GM18526 (cell line): ENCODE data around the gene AKAP13.

Experiments used
- POLR2A ChIP-seq: IDR thresholded peaks from 3 replicates; pipeline ENCODE4 v1.6.1; 2011; ENCODE audit not compliant: insufficient read length; ENCODE audit errors: extremely low read depth

The AKAP13 gene

DNA sequence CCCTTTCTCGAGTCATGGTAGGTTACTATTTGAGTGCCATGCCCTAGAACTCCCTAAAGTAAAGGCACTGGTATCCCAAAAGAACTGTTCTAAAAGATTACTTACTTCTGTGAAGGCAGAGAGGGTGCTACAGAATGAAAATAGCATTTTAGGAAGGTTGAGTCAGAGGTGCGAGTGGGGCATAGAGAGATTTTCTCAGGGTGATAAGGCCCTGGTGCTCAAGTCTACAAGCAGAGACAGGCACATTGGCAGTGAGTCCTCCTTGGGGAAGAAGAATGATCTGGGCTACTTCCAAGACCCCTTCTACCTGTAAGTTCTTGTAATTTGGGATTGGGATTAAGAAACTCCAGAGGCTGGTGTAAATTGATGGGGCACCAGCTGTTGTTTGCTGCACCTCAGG lies 96.7 kb downstream of the AKAP13 start:
- TF ChIP-seq POLR2A, result no peak

DNA sequence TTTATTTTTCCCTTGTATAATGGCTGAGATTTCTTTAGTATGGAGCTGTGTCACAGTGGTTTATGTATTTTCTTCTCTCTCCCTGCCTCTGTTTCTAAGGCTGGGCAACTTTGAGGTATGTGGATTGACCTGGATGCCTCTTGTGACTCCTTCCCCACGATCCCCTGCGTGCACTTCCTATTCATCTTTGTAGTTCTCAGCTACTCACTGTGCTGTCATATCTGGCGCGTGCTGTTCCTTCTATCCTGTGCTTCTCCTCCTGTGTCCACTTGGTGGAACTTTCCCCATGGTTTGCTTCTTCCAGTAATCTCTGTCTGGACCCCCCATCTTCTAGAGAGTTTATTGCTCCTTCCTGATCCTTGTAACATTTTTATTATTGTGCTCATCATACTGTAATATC lies 97.3 kb downstream of the AKAP13 start:
- no peak for TF ChIP-seq POLR2A

DNA sequence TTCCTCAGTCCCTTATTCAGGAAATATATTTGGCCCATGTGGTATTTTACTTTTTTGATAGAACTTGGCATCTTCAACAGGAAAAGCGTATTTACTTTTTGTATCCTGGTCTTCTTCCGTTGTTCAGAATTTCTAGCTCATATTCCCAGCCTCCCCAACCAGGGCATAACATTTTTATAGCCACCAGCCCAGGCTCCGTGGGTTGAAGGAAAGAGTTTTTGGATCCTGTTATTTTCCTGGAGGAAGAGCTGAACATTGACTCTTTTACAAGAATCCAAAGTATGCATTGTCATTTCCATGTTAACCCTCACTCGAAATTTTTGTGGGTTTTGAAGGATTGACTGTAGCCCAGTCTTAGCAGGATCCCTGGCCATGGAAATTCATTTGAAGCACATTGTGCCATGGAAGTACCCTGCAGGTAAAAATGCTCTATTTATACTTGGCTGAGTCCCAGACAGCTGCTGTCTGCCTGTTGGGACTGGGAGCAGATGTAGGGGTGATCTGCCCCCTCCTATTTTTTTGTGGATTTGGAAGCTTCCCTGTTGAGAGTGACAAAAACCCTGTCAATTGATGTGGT lies 98.8 kb downstream of the AKAP13 start:
- TF ChIP-seq POLR2A, result no peak

DNA sequence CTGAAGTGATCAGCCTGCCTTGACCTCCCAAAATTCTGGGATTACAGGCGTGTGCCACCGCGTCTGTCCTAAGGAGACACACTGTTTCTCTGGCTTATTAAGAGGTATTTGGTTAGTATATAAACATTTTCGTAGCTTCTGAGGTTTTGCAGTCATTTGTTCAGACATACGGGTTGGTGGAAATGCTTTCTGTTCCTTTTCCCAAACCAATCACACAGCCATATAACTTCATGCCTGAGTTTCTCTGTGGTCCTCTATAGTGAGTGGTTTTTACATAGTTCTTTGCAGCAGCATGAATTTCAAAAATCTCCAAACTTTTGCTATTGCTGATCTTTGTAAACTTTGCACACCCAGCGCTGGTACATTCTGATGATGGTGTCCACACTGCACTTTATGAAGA lies 100.5 kb downstream of the AKAP13 start:
- no peak for TF ChIP-seq POLR2A

DNA sequence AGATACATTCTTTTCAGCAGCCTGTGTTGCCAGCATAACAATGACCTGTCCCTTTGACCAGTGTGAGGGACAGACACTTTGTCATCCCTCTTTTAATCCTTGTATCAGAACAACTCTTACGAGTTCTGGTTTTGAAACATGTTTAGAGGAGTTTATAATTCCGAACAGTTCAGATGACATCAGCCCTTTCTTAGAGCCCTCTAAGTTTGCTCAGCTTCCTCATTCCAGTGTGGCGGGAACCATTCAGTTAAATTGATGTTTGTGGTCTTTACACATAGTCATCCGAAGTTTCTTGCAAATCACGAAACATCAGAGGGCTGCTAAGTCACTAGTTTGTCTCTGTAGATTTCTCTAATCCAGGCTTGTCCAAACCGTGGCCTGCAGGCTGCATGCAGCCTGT lies 102.5 kb downstream of the AKAP13 start:
- TF ChIP-seq POLR2A, result no peak

DNA sequence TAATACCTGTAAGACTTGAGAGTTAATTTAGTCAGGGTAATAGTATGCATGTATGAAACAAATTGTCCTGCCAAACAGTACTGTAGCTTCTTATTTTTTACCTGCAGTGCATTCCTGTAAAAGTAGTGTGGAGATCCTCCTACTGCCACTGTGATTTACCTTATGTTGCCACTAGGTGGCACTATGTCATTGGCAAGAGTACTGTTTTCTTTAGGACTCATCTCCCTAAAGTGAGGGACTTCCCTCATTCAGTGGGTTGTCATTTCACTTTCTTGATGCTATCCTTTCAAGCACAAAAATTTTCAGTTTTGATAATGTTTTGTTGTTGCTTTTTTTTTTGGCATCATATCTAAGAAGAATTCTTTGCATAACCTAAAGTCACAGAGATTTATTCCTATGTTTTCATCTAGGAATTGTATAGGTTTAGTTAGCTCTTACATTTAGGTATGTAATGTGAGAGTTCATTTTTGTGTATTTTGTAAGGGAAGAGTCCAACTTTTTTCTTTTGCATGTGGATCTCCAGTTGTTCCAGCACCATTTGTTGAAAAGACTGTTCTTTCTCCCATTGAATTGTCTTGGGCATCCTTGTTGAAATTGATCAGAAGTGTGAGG lies 105.7 kb downstream of the AKAP13 start:
- TF ChIP-seq POLR2A, result no peak

DNA sequence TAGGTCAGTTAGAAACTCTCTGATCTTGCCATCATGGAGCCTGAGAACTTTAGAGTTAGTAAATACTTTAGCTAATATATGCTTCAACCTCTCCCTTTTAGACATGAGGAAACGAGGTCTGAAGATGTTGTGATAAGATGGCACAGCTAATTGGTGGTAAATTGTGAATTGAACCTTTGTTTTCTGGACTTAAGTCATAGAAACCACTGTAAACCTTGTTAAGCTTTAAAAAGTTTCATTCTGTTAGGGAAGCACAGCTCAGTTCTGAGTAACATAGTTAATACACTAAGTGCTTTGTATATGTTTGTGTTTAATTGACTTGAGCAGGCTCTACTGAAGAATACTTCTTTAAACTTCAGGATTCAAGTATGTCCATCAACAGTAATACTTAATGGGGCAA lies 108.6 kb downstream of the AKAP13 start:
- TF ChIP-seq POLR2A, result no peak

DNA sequence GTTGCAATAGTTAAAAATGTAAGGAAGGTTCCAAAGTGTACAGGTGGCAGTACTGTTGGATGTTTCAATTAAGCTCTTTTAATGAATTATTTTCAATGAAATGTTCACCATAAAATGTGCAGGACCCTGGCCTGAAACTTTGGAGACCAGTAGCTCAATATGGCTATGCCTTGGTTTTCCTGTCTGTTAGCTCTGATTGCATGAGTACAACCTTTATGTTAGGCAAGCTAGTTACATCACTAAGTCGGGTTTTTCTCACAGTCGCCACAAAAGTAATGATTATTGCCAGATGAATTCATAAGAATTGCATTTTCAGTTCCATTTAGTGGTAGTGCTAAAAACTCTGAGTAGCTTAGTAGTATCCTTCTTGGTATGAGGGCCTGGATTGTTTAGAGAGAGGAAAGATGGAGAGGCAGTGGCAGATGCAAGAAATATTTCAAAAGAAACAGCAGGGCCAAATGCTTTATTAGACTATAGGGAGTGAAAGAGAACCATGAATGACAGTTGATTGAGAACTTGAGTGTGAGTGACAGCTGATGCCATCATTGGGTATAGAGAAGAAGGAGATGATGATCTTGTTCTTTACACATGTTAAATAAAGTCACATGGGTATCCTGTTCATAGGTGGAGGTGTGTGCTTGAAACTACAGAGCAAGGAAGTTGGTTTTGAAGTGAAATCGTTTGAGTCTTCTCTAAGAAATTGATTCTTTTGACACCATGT lies 109.5 kb downstream of the AKAP13 start:
- no peak for TF ChIP-seq POLR2A

DNA sequence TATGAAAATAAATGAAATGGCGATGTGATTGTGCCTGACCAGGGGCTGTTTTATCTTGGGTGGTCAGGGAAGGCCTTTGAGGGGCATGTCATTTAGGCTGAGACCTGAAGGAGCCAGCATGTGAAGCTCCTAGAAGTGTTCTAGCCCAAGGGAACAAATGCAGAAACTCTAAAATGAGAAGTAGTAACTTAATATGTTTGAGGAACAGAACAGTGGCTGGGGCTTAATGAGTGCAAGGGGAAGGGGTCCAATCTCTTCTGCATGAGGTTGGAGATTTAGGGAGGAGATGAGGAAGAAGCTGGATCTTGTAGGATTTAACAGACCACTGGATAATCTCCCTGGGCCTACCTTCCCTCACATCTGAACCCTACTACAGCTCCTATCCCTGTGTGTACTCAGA lies 110.5 kb downstream of the AKAP13 start:
- no peak for TF ChIP-seq POLR2A

DNA sequence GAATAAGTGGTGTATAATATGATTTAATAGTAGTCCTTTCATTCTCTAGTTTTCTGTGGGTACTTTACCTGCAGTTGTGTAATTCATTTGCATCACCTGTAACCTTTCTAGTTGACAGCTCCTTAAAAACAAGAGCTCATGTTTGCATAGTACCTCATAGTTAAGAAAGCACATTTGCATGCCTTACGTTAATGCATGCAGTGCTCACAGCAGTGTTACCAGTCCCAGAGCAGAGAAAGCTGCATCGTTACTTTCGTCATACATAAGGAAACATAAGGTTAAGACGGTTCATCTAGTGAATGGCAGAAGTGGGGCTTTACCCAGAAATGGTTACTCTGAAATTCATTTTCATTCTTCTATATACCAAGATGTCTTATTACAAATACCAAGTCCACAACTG lies 111.3 kb downstream of the AKAP13 start:
- TF ChIP-seq POLR2A, result no peak

DNA sequence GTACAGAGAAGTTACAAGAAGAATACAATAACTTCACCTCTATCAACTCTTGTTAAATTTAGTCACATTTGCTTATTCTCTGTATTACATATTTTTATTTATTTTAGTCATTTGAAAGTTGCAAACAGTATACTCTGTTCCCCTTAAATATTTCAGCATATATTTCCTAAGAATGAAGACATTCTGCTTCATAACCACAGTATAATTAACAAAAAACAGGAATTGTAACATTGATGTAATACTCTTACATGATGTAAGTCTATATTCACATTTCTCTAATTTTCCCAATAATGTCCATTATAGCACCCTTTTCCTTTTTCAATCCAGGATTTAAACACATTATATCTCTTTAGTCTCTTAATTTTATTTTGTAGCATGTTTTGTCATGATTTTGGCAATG lies 112.0 kb downstream of the AKAP13 start:
- no peak for TF ChIP-seq POLR2A

DNA sequence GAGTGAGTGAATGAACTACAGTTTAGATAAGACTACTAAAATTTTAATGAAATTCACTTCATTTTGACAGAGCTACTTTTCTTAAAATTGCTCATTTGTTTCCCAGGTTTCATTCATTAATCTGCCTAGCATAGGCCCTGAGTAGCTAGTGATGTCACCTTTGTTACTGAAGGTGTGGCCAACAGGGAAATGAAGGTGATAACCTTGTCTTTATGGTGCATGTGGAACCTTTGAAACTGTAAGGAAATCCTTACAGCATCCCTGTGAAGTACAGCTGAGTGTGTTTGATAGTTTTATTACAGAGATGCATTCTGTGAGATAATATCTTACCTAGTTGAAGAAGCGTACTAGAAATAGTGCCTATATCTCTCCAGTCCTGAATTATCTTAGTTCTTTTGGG lies 112.9 kb downstream of the AKAP13 start:
- TF ChIP-seq POLR2A, result no peak

DNA sequence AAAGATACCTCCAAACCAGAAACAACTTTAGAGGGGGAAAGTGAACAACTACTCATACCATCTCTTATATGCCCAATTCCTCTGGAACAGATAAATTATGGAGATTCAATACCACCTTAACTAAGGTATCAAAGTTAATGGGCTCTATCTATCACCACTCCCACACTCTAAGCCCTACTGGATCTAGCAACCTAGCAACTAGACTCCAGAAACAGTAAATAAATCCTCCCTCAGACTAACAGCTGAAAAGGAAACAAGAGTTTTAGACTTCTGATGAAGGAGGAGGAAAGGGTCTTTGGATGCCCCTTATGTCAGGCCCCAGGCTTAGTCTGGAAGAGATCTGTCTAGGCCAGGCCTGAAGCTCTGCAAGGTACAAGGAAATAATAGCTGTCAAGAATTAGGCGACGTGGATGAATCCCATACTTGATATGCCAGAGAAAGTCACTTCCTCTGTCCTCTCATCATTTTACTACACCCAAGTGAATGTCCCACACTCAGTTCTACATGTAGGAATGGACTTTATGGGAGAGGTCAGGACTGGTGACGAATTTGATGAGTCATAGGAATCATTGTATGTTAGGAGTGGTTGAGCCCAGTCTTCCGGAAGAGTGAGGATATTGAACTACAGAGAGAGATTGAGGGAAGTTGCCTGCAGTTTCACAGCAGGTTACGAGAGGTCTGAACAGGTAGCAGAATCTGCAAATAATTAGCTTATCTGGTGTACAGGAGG lies 113.8 kb downstream of the AKAP13 start:
- no peak for TF ChIP-seq POLR2A

DNA sequence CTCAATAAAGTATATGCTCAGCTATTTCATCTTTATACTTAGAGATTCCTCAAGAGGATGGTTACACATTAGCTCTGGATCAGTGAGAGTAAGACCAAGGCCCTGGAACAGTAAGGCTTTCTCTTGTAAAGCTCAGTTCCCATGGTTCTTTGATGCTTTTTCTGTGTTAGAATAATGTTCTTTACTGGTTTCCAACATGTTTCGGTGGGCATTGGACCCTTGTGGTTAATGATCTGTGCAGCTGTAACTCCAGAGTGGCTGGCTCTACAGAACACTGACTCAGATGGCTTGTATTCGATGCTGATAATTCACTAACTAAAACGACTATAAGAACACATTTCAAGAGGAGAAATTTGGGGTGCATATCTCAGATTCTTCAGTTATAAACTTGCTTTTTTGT lies 114.7 kb downstream of the AKAP13 start:
- TF ChIP-seq POLR2A, result no peak

DNA sequence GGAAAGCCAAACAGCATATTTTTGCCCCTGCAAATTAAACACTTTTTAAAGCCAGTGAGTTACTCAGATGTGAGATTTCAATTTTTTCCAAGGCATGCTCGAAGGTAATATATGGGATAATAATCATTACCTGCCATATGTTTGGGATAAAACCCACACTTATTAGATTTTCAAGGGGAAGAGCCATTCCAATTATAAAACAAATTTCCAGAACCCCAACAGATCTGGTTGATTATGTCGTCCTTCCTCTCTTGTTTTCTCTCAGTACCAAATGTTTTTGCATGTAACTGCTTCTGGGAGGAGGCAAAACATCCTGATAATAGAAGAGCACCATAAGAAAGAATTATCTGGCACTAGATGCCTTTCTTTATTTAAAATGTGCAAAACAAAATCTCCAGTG lies 115.1 kb downstream of the AKAP13 start:
- no peak for TF ChIP-seq POLR2A

DNA sequence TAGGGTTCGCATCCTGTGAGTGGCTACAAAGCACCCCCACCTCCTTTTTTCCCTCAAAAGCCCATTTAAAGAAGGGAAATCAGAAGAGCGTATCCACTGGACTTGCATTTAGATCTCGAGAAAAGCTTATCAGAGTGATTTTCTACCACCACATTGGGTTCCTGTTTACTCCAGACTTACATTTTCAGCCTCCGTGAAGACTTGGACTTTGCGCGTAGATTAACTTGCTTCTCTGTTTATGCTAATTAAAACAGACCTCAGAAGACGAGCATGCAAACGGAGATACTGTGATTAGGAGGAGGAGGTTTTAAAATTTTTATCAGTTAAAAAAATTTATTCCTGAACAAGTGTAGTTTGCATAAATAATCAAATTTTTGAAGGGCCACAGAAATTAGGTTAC lies 115.7 kb downstream of the AKAP13 start:
- no peak for TF ChIP-seq POLR2A

DNA sequence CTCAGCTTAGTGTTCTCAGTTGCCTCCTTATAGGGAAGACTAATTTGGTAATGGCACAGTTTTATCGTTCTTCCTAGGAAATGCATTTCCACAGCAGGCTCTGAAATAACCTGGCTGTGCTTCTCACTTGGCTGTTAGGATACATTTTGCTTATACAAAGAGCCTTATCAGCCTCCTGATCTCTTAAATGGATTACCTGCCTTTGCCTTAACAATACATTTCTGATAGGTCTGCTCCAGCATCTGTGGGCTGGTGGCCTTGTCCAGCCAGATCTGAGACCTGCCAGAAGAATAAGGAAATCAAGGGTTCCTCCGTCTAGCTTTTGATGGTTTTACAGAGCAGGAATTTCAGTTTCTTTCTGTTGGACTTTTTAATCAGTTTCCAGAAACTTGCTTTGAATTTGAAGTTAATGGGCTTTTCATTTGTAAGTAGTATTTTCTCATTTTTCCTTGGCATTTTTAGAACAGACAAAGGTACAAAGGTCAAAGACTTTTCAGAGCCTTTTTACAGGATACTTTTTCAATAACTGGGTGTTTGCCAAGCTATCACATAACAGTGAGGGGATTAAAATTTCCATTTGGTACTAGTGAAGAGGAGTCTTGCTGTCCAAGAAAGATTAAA lies 116.3 kb downstream of the AKAP13 start:
- no peak for TF ChIP-seq POLR2A
